GM13977 (cell line): ENCODE results near the gene SNX27.
A peak's percentile ranks its signal among the peaks of the same experiment; 100 is the strongest.

Source experiments
- DNase-seq: peaks from one replicate; pipeline ENCODE4 v3.0.0; 2012; ENCODE audit warnings: low spot score
- in situ Hi-C: fragments of 300-500 bp; cut with MboI; formaldehyde crosslinking; loops from one replicate; pipeline ENCODE4 v1.12.0; 2022; ENCODE audit warnings: low sequenced_read_pairs, low pct_unique_long_range_greater_than_20kb, mixed read lengths, inconsistent platforms; ENCODE audit not compliant: unreplicated experiment
- TF ChIP-seq, protein P1 (sequence below): IDR thresholded peaks from 2 replicates; pipeline ENCODE4 v1.5.1; 2012; ENCODE audit warnings: mild to moderate bottlenecking, control low read depth; ENCODE audit not compliant: insufficient read depth; ENCODE audit errors: extremely low read depth, missing control alignments

Gene SNX27

DNA sequence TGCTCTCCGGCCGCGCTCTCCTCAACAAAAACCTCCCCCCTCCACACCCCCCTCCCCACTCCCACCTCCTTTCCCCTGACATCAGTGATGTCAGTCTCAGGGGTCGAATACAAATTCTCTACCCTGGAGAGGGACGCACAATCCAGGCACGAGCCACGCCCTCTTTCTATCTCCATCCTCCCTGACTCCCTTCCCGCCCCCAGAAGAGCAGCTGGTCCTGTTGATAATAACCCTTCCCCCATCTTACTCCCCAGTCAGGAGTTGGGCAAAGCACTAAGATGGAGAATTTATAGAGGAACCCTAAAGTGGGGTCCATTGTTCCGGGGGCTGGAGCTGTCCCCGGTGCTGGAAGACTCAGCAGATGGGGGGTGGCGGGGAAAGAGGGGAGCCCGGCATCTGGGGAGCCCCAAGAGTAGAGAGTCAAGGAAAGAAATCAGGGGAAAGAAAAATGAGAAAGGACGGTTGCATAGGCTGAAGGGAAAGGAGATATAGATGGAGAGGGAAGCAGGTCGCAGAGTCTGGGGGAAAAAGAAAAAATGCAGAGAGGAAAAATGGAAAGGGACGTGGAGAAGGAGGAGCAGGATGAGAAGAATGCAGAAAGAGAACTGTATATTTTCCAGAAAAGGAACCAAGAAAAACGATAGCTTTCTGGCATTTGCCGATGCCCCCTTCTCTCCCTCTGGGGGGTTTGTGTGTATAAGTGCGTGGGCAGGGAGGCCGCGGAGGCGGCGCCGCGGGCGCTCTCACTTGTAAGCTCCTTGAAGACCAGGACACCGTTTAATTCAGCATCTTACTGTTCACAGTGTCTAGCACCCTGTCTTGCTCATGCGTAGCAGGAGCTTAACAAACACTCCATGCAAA is 105.2 kb downstream of the SNX27 start, which contains the start of gene CELF3:
Gene CELF3, minus strand, starts transcription at position 33 of the 861 bp plus-strand sequence. CDS start 783 bp downstream, outside the sequence.
- peak; percentile 61 for DNase-seq
- TF ChIP-seq, protein P1, sequence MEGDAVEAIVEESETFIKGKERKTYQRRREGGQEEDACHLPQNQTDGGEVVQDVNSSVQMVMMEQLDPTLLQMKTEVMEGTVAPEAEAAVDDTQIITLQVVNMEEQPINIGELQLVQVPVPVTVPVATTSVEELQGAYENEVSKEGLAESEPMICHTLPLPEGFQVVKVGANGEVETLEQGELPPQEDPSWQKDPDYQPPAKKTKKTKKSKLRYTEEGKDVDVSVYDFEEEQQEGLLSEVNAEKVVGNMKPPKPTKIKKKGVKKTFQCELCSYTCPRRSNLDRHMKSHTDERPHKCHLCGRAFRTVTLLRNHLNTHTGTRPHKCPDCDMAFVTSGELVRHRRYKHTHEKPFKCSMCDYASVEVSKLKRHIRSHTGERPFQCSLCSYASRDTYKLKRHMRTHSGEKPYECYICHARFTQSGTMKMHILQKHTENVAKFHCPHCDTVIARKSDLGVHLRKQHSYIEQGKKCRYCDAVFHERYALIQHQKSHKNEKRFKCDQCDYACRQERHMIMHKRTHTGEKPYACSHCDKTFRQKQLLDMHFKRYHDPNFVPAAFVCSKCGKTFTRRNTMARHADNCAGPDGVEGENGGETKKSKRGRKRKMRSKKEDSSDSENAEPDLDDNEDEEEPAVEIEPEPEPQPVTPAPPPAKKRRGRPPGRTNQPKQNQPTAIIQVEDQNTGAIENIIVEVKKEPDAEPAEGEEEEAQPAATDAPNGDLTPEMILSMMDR: no peak
- in situ Hi-C loops: no loop called here

DNA sequence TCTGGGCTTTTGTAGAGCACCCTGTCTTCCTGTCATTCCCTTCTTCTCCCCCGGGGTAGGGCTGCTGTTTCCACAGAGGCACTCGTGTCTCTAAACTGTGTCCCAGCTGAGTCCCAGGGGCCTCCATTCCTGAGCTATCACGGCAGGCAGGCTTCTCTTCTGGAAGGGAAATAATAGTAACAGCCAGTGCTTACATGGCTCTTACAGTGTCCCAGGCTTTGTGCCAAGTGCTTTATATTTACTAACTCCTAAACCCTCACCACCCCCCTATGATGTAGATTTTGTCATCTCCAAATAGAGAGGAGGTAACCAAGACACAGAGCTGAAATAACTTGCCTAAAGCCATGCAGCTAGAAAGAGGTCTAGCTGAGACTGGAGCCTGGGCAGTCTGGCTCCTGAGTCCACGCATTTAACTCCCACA is 106.2 kb downstream of the SNX27 start:
- no peak for DNase-seq
- TF ChIP-seq, protein P1: no peak

GRCh38 chr1:151718666-151719065 is 106.8 kb downstream of the SNX27 start:
- DNase-seq: no peak
- in situ Hi-C loops: no loop called here
- TF ChIP-seq, protein P1: no peak

More for the DNA sequence above, 106.2 kb downstream of the SNX27 start:
- in situ Hi-C loops: no loop called here

GRCh38 chr1:151720125-151720524 is 108.3 kb downstream of the SNX27 start:
- DNase-seq: no peak
- in situ Hi-C loops: no loop called here

DNA sequence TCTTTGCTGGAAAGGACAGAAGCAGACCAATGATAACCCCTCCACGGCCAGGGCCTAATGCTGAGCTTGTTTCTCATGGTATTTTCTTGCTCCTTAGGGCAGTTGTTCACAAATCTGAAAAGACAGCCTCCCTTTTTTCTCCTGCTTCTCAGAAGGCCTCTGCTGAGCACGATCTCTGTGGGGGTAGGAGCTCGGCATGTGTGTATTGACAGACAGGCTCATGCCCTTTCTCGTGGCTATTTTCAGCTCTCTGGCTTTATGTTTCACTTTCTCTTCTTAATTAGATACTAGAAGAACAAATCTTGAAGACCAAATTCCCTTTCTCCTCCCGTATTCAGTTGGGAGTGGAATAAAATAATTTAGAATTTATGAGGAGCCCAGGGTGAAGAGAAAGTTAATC is 108.7 kb downstream of the SNX27 start:
- in situ Hi-C loops: no loop called here
- peak; percentile 81 for DNase-seq
- TF ChIP-seq, protein P1: no peak

More at GRCh38 chr1:151720125-151720524, 108.3 kb downstream of the SNX27 start:
- TF ChIP-seq, protein P1: no peak

DNA sequence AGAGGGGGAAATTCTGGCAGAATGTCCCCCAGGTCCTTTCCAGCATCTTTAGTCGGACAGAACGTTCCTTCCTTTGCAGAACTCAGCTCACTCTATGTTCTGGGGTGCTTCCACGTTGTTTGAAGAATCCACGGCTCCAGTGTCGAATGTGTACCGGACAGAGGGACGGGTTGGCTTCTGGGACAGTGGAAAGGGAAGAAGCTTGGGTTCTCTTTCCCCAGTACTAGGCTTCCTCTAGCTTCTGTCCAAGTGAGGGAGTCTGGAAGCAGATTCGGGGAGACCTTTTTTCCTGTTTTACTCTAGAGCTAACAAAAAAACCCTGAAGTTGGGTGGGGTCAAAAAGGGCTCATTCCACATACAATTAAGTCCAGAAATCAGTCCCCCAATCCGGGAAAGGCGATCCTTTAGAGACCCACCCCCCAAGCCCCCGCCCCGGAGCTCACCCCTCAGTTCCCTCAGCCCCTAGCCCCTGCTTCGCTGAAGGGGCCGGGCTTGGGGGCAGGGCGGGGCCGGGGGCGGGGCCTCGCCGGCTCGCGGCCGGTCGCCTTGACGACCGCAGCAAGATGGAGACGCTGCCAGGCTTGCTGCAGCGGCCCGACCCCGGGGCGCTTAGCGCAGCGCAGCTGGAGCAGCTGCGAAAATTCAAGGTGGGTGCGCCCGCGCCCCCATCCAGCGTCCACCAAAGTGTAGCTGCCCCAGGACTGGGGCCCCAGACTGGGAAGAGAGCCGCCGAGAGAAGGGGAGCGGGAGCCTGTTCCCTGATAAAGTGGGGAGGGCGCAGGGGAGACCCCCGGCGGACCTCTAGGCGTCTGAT is 109.3 kb downstream of the SNX27 start, which contains the start of gene RIIAD1:
Gene RIIAD1, plus strand, starts transcription at position 549 of the 814 bp plus-strand sequence. Its CDS starts 15 bp downstream, at position 564.
- in situ Hi-C loops: no loop called here
- DNase-seq: peak; percentile 92
- TF ChIP-seq, protein P1: no peak
